Ramos (cell line): ENCODE data around the gene DEFB129.
"Not testable (repeated sequence)": the region's sequence is repeated elsewhere in the genome, so short reads cannot be mapped to it uniquely, and the experiment has no call there.

ENCODE experiments used
- in situ Hi-C: fragments of 300-500 bp; cut with MboI; formaldehyde crosslinking; loops from one replicate; pipeline ENCODE4 v1.14.3; 2022; ENCODE audit warnings: low sequenced_read_pairs; ENCODE audit not compliant: unreplicated experiment

DEFB129 gene

DNA sequence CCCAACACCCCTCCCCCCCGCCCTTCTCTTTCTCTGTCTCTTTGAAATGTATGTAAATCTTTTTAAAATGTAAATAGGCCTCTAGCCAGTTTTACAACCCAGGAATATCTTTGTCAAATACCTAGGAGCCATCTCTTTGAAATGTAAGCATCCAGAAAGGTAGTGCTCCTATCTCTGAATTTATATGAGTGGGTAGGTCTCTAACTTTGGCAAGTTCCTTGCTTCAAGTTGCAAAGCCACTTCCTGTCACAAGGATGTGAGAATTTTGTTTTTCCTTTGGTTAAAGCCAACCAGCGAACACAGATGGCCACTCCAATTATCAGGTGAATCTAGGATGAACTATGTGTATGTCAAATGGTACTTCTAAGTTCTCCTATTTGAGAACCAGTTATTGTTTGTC is 24.3 kb downstream of the DEFB129 start:
- in situ Hi-C loops = no loop called here

DNA sequence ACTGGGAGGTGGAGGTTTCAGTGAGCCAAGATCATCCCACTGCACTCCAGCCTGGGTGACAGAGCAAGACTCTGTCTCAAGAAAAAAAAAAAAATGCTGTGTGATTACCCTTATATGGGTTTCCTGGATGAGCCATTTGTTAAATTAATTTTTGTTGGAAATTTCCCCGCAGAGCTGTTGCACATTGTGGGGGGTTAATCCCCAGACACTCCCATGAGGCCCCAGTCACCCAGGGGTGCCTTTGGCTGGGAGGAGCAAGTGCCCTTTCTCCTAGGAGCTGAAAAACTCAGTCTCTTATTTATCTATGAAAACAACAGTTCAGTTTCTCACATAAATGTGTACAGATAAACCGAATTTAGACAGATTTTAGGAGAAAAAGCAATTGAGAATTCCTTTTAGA is 25.7 kb downstream of the DEFB129 start:
- in situ Hi-C loops = no loop called here

DNA sequence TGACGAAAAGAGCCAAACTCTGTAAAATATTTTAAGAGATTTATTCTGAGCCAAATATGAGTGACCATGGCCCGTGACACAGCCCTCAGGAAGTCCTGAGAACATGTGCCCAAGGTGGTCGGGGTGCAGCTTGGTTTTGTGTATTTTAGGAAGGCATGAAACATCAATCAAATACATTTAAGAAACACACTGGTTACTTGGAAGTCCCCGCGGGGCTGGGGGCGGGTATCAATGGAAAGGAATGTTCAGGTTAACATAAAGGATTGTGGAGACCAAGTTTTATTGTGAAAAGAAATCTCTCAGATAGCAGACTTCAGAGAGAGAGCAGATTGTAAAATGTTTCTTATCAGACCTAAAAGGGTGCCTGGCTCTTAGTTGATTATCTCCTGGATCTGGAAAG is 26.4 kb downstream of the DEFB129 start:
- in situ Hi-C loops = not testable (repeated sequence)

DNA sequence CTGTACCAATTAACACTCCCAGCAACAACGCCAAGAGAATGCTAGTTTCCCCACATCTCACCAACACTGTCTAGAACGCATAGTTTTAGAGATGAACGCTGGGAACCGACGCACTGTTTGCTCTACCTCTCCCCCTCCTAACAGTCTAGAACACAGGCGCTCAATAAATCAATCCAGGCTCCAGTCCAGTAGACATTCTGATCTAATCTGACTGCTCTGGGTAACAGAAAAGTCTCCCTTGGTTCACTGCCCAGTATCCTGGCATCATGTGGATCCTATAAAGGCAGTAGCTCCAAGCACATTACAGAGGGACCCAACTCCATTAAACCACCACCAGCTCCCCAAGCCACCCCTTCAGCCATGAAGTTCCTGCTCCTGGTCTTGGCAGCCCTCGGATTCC is 30.4 kb downstream of the DEFB129 start, which contains the start of gene DEFB132:
DEFB132 (plus strand) TSS at position 306 of the 400 bp plus-strand sequence; CDS start at position 361, 55 bp downstream.
- in situ Hi-C loops = no loop called here

DNA sequence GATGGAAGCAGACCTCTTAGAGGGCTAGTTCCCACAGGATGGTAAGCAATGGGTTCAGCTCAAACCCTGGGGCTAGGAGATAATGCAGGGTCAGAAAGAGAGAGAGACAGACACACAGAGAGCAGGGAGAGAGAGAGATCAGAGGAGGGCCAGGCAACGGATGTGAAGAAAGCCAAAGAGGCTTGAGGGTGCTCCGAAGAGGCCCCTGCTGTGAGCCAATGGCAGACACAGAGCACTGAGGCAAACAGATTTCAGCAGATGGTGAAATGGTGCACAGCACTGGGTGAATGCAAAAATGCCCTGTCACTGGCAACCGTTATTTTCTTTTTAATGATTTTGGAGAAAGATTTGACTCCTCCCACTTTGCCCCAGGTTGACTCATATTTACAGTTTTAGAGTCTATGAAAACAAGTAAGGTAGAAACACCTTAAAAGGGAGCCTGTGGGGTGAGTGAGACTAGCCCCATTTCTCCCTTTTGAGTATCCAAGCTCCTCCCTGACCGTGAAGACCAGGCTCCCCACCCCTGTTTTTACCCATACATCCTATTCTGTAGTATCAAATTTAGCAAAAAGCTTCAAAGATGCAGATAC is 31.3 kb downstream of the DEFB129 start:
- in situ Hi-C loops = no loop called here

DNA sequence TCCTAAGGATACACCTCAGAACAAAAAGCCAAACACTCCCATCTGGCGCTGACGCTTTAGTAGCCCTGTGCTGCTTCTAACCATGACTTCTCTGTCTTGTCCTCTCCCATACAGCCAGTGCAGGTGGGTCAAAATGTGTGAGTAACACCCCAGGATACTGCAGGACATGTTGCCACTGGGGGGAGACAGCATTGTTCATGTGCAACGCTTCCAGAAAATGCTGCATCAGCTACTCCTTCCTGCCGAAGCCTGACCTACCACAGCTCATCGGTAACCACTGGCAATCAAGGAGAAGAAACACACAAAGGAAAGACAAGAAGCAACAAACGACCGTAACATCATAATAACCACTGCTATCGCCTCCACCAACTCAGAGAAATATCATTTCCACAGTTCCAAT is 31.9 kb downstream of the DEFB129 start:
- in situ Hi-C loops = no loop called here

DNA sequence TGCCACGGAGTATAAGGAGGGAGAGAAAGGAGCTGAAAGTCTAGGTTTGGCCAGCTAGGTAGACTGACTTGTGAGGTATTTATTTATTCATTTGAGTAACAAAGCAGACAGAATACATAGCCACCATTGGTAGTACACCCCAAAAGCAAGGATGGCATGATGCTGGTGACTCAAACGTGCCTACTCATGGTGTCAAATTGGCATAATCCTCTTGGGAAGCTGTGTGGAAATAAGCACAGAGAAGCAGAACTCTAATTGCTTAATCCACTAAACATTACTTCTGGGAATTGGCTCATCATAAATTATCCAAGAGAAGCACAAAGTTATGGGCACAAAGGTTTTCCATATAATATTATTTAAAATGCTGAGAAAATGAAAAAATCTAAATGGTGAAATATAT is 32.9 kb downstream of the DEFB129 start:
- in situ Hi-C loops = no loop called here

DNA sequence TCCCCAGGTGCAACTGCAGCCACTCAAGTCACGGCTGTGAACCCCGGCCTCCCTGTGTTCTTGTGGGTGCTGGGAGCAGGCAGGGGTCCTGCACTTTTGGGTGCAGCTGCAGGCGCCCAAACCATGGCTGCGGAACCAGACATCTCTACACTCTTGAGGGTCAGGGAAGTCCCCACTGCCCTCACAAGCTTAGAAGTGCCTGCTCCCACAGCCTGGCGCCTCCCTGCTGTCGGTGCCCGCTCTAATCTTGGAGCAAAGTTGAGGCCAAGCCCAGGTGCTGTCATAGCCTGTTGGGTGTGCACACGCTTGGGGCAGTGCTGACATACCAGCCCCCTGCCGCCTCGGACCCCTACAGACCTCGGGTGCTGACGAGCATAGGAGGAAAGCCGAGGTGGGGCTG is 36.6 kb downstream of the DEFB129 start:
- in situ Hi-C loops = no loop called here

DNA sequence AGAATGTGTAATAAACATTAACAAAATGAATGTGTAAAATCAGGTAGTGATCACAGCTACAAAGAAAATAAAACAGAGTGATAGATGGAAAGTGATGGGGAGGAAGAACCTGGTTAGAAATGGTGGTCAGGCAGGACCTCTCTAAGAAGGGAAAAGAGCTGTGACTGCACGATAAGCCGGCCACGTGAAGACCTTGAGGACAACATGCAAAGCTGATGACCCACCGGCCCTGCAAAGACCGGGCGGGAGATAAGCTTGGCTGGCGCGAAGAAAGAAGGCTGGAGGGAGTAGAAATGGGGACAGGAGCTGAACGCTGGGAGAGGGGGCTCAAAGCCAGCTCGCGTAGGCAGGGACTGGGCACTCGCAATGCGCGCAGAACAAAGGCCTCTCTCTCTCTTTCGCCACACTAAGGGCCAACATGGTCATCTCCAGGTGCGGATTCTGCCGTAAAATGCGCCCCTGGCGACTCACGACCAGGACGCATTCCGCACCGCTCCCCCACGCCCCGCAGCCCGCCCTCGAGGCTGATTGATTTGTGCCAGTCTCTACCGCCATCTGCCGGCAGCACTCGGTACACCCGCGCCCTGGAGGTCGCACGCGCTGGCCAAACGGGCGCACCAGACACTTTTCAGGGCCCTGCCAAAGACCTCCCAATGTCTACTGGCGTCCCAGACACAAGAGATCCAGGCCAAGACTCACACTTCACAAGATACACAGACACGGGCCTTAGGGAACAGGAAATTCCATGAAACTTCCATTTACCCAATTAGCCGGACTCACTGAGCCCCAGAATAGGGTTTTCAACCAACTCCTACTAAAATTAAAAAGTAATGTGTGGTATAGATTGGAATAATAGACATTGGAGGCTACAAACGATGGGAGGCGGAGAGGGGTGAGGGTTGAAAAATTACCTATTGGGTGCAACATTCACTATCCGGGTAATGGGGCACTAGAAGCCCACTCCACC is 39.8 kb downstream of the DEFB129 start:
- in situ Hi-C loops = no loop called here

DNA sequence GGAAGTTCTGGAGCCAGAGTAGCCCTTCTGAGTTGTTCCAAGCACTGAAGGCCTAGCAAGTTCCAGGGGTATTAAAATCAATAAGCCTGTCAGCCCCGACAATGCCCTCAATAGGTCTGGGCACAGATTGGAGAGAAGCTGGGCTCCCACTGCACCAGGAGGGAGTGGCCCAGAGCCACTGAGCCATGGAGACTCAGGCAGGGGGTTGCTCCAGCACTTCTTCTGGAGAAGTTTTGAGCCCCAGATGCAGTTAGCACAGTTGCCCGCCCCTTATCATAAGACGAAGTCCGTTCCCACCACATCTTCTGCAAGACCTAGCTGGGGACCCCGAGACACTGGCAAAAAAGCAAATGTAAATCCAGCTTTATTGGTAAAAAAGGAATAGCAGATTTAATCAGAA is 43.5 kb downstream of the DEFB129 start:
- in situ Hi-C loops = no loop called here

DNA sequence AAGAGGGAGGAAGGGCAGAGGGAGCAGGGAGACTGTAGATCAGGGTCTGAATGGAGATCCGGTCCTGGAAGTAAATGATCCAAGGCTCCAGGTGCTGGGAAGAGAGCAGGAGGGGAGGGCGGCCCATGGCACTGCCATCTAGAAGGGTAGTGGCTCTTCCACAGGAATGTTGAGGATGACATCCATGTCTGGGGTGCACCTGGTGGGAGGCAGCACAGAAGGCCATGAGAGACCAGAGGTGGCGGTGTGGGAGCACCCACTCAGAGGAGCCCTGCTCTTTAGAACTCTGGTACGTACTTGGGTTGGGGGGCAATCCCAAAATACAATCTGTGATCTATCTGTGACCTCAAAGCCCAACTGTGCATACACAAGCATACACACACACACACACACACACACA is 44.0 kb downstream of the DEFB129 start:
- in situ Hi-C loops = no loop called here

DNA sequence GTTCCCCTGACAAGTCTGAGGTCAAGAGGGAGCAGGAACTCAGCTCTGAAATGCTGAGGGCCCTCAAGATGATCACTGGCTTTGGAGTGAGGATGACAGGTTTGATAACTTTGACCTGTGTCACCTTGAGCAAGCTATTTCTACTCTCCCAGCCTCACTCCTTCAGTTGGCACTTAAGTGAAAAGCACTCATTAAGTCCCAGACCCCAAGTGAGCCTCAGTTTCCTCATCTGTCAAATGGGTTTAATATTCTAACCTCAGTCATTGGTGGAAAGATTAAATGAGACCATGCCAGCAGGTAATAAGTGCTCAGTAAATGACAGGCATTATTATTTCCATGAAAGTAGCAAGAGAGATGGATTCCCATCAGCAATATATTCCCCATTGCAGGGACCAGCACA is 44.5 kb downstream of the DEFB129 start:
- in situ Hi-C loops = no loop called here

DNA sequence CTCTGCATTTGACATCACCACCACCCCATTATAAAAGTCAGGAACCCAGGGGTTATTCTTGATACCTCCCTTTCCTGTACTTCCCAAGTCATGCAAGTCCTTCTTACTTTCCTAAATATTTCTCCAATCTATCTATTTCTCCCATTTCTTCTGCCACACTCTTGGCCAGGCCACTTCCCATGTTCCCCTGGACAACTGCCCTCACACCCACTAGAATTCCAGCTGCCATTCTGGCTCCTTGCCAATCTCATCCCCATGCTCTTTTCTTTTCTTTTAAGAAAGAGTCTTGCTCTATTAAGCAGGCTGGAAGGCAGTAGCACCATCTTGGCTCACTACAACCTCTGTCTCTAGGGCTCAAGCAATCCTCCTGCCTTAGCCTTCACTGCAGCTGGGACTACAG is 45.7 kb downstream of the DEFB129 start:
- in situ Hi-C loops = no loop called here

DNA sequence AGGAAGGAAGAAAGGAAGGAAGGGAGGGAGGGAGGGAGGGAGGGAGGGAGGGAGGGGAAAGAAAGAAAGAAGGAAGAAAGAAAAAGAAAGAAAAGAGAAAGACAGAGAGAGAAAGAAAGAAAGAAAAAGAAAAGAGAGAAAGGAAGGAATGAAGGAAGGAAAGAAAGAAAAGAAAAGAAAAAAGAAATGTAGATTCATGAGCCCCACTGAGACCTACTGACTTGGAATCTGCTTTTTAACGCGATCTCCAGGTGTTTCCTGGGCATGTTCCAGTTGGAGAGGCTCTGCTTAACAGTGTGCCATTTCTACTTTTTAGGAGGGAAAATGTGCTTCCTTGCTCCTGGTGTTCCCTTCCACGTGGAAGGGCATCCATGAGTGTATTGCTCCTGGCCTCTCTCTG is 46.8 kb downstream of the DEFB129 start:
- in situ Hi-C loops = no loop called here

DNA sequence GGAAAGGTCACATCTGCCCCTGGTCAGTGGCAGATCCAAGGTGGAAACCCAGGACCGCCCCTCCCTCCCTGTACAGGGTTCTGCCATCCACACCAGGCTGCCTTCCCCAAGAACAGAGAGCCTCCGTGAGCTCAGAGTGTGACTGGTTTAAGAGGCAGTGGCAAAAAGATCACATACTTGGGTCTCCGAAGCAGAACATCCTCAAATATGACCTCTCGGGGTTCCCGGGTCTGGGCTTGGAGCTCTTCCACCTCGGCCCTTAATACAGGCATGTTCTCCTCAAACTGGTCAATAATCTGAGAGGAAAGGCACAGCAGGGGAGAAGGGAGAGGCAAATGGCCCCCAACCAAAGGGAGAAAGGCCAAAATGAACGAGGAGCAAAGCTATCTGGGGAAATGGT is 48.7 kb downstream of the DEFB129 start:
- in situ Hi-C loops = no loop called here

DNA sequence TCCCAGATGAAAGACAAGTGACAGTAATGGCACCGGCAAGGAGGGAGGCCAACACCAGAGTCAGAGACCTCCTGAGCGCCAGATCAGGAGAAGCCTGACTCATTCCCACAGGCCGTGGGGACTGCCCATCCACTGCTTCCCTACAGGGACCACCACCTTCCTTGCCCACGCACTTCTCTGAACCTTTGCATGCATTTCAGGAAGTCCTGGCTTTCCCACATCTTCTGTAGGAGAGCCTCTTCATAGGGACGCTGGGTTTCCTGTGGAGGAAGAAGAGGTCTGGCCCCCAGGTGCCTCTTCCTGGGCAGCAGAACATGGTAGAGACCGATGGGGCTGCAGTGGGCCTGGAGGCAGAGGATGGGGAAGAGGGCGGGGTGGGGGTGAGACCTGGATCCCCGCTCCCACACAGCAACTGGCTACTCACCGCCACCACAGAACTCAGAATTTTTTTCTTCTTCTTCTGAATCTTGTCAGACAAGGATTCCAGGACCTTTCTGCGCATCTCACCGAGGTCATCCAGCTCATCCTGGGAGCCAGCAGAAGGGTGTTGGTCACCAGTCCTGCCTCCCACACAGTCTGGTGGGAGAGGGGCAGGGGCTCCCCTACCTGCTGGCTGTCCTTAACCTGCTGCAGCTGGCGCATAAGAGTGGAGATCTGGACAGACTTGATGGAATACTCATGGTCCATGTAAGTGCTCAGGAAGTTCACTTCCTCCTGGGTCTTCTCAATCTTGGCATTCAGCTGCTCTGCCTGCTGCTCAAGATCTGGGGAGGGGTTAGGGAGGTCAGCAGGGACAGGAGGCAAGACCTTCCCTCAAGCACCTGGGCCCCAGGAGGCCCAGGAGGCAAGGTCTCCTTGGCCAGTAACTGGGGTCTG is 49.8 kb downstream of the DEFB129 start:
- in situ Hi-C loops = no loop called here

DNA sequence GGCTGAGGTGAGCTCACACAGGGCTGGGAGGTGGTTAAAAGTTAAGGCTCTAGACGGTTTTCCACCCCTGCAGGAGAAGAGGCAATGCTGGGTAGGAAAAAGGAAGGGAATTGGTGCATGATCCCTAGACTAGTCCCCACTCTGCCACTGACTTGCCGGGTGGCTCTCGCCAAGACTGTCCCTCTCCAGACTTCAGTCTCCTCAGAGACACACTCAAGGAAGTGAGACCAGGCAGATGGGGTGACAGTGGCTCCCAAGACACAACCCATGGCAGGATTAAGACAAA is 50.4 kb downstream of the DEFB129 start:
- in situ Hi-C loops = no loop called here

DNA sequence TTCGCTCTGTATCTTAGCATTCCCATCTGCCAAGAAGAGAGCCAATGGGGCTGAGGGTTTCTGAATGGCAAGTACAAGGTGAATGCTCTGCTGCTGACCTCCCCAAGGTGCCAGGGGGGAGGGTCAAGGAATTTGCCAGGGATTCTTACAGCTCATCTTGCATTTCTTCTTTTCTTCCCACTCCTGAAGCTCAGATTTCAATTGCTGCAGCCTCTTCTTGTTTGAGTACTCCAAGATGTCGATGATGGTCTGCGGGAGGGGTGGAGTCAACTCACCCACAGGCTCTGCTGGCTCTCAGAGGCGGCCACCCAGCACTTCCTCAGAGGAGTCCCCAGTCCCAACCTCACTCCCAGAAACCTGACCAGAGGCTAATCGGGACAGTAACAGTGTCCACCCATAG is 51.1 kb downstream of the DEFB129 start:
- in situ Hi-C loops = no loop called here

DNA sequence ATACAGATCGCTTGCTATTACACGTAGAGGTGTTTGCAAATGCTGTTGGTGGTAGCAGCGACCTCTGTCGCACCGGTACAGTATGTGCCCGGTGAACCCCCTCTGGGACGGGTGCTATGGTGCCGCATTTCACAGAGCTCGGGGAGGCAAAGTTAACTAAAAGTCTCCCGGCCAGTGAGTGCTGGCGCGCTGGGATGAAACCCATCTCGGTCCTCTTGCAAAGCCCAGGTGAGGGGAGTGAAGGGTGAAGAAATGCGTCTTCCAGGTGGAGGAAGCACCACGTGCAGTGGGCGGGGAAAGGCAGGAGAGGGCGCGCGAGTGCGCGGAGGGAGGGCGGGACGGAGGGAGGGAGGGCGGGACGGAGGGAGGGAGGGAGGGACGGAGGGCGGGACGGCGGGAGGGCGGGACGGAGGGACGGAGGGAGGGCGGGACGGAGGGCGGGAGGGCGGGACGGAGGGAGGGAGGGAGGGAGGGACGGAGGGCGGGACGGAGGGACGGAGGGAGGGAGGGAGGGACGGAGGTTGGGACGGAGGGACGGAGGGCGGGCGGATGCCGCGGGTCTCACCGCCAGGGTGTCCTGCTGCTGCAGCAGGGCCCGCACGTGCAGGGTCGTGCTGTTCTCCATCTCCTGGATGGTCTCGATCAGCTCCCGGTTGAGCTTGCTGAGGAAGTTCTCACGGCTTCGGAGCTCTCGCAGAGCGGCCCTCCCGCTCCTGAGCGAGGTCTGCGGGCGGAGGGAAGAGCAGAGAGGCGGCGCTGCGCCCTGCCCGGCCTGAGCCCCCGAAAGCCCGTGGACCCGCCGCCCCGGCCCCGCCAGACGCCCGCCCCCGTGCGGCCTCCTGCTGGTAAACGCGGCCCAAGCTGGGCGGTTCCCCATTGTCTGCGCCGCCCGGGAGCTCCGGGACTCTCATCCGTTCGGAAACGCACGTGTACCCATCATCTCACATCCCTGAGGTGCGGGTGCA is 51.8 kb downstream of the DEFB129 start:
- in situ Hi-C loops = no loop called here
